Posterior cingulate gyrus (tissue), 11 donors: ENCODE measurements around the gene ALDH7A1.

Experiments used
- DNase-seq, 10 donors: peaks; one replicate each; pipeline versions ENCODE4 v3.0.0 to v3.0.0-alpha.2; 2020 to 2021; ENCODE audit warnings: mixed read lengths in 3 of 10
- intact Hi-C: fragments of 100-400 bp; cut with DNase I; formaldehyde crosslinking; loops from one replicate; pipeline ENCODE4 v1.15.1; 2023

Gene ALDH7A1

DNA sequence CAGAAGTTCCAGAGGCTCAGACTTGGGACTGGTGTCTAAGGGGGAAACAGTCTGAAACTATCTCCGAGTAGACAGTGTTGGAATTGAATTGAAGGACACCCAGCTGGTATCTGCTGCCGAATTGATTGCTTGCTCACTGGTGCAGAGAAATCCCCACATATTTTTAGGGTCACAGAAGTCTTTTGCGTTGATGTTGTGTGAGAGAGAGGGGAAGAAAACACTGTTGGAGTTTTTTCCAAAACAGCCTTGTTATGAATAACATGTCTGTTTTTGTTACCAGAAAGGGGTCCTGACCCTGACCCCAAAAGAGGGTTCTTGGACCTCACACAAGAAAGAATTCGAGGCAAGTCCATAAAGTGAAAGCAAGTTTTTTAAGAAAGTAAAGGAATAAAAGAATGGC lies 81.3 kb downstream of the ALDH7A1 start:
- DNase-seq, result no peak
- intact Hi-C loops, result no loop called here

DNA sequence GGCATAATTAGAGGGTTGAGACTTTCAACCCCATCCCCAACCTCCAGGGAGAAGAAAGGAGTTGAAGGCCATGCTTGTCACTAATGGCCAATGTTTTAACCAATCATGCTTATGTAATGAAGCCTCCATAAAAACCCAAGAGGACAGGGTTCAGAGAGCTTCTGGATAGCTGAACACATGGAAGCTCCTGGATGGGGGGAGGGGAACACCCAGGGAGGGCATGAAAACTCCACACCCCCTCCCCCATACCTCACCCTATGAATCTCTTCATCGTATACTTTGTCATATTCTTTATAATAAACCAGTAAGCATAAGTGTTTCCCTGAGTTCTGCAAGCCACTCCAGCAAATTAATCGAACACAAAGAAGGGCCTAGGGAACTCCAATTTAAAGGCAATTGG lies 81.7 kb downstream of the ALDH7A1 start:
- intact Hi-C loops, result no loop called here
- DNase-seq, result no peak

DNA sequence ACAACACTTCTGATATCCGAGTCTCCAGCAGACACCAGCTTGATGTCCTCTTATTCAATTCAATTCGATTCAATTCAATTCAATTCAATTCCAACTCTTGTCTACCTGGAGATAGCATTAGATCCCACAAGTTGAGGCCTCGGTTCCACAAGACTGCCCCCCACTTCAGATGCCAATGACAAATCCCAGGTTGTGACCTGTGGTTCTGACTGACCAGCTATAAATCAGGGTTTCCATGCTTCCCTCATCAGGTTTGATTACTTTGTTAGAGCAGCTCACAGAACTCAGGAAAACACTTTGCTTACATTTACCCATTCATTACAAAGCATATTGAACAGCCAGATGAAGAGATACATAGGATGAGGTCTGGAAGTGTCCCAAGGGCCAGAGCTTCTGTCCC lies 82.6 kb downstream of the ALDH7A1 start:
- intact Hi-C loops, result no loop called here
- DNase-seq, result no peak

DNA sequence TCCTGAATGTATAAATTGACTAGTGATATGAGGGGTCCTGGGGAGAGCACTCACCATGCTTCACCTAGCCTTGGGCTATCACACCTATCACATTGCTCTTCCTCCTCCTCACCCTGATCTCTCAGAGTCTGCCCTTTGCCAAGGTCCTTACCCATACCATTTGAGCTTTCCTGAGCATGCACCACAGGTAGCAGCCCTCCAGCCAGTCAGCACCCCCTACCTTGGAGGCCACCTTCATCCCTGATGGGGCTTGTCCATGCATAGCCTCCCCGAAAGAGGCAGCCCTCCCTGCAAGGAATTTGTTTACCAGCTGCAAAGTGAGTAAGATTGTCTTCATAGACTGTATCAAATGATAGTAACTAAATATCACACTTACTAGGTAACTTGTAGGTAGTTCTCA lies 83.1 kb downstream of the ALDH7A1 start:
- no peak for DNase-seq
- intact Hi-C loops, result no loop called here

DNA sequence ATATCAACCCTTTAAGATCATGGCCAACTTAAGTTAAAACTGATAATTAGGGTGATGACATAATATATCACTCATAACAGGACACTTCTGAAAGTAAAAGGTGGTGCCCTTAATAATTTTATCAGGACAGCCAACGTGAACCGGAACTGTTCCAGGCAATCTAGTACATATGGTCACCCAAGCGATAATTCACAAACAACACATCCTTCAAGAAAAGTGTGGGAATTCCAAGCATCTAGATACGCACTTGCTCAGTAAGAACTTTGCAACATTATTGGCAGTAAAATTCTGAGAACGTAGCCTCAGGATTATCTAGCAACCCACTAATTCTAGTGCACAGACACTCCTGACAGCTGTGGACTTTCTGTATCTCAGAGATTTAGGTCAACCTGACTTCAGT lies 85.7 kb downstream of the ALDH7A1 start:
- DNase-seq, result no peak
- intact Hi-C loops, result no loop called here

DNA sequence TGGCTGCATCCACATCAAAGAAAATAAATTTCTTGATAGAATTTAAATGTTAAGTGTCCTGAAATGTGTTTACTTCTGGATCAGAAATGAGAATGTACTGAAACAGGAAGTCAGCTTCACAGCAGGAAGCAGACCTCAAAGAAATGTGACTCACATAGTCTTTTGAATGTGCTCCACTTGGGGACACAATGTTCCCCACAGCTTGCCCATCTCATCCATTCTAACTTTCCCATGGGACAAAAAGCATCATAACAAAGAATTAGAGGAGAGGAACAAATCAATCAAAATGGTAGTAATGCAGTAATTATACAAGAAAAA lies 86.1 kb downstream of the ALDH7A1 start:
- no peak for DNase-seq
- intact Hi-C loops, result no loop called here

DNA sequence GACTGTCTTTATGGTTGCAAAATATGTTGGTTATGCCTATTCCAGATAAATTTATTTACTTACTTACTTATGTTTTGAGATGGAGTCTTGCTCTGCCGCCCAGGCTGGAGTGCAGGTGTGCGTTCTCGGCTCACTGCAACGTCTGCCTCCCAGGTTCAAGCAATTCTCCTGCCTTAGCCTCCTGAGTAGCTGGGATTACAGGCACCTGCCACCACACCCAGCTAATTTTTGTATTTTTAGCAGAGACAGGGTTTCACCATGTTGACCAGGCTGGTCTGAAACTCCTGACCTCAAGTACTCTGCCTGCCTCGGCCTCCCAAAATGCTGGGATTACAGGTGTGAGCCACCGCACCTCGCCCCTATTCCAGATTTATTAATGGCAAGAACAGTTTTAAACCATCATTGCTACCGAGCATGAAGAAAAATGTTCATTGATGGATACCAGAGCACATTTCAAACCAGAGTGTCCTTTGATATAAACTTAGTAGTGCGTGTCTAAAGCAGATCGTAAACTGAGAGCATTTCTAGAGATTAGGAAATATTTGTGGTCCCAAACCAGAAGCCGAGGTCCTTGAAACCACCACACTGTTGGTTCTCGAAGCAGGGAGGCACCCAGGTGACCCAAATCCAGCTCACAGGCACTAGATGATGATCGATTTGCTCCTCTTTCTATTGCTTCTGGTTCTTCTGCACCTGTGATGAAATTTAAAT lies 86.6 kb downstream of the ALDH7A1 start:
- intact Hi-C loops, result no loop called here
- DNase-seq, result no peak

DNA sequence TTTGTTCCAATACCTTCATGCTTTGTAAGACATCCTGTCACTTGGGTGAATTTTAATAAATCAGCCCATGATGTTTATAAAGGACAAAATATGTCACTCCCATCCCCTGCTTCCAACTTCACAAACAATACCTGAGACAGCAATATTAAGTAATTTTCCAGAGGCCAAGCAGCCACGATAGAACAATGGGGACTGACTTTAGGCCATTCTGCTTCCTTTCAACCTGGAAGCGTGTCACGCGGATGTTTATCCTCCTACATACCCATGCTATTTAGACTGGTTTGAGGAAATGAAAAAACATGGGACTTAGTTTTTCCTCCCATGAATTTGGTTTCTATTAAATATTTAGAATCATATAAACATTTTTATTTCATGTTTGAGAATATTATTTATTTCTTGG lies 88.9 kb downstream of the ALDH7A1 start:
- intact Hi-C loops, result no loop called here

DNA sequence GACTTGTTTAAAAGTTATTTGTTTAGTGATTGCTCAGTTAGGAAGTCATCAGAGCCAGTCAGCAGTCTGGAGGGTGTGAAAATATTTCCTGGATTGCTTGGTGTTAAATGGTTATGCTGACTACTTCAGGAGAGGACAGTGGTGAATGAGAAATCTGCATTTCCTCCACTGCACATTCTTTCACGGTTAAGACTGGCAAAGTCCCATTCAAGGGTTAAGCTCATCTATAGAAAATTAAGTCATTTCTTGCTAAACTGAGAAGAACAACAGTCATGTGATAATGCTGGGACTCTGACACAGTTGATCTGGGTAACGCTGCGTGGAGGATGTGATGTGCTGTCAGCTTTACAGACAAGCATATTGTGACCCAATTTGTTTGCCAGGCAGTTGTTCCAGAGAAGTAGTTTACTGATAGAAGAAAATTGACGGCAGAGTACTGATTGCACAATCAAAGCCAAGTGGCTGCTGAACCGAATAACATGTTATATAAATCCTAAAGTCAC lies 91.4 kb downstream of the ALDH7A1 start:
- intact Hi-C loops, result no loop called here
- peak in 1 of 10 donors; percentile 36 for DNase-seq

More for the DNA sequence above, 88.9 kb downstream of the ALDH7A1 start:
- DNase-seq, result no peak

DNA sequence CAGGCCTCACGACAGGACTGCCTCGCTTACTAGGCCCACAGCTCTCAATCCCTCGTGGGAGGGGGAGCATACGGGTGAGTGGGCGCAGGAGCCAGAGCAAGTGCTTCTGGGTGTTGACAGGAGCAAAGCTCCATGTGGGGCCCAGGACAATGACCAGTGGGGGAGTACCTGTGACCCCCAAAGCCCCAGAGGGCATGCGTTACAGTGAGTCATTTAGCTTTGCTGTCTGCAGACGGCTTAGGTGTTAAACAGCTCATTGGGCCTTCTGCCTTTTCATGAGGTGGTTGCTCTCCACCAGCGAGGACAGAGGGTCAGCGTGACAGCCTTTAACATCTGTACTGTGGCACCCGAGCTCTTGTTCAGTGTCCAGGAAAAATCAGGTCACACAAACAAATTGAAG lies 93.6 kb downstream of the ALDH7A1 start:
- no peak for DNase-seq
- intact Hi-C loops, result no loop called here

DNA sequence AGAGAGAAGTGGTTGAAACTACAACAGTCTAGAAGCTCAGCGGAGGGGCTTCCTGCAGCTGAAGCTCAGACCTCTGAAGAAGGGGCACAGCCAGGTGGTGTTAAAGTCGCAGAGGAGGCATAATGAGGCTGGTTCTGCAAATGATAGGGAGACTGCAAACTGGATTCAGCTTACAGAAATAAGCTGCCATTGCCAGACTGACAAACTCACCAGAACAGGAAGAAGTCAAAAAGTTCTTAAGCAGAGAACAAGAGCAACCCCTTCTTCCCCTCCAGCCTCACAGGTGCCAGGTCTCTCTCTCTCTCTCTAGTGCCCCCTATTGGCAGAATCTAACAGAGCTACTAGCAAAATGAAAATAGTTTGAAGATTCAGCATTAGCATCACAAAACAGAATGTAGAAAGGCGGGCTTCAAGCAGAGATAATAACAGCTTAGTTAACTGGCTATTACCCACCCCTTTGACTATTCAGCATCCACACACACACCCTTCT lies 95.1 kb downstream of the ALDH7A1 start:
- DNase-seq, result no peak
- intact Hi-C loops, result no loop called here

DNA sequence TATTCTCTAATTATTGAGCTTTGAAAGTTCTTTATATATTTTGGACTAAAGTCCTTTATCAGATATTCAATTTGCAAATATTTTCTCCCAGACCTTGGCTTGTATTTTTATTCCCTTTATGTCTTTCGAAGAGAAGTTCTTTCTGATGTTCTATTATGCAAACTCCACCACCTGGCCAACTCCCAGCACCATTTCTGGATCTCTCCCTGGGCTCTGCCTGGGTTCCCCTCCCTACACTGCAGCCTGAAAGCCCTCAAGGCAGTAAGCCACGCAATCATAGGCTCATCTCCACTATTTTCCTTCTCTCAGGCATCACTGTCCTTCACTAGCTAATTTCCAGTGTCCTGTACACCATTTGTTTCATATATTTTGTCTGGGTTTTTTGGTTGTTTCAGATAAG lies 95.7 kb downstream of the ALDH7A1 start:
- intact Hi-C loops, result no loop called here
- DNase-seq, result peak in 1 of 10 donors; percentile 26

DNA sequence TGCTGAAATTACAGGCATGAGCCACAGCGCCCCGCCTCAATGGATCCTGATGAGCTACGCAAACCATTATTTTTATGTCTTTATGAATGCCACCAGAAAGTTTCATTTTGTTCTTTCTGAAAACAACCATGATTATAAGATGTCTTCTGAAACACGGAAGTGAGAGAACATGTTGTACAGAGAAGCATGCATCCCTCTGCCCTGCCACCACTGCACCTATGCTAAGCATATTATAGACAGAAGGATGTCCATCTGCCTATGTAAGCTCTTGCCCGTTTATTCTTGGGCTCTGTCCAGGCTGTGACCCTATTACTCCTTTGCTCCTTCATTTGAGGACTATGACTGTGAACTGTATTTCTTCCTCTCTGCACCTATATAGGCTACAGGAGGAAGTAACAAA lies 97.5 kb downstream of the ALDH7A1 start:
- intact Hi-C loops, result no loop called here
- no peak for DNase-seq

DNA sequence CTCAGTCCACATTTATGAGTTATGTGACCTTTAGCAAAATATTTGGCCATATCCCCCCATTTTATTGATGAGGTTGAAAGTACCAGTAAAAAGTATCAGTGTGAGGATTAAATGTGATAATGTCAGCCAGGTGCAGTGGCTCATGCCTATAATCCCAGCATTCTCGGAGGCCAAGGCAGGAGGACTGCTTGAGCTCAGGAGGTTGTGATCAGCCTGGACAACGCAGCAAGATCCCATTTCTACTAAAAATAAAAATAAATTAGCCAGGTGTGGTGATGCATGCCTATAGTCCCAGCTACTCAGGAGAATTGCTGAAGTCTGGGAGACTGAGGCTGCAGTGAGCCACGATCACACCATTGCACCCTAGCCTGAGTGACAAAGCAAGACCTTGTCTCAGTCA lies 100.6 kb downstream of the ALDH7A1 start:
- intact Hi-C loops, result loop anchor here (5.0 kb wide), 1 partner anchor 142 kb away; no protein-coding TSS in a partner anchor
- no peak for DNase-seq

DNA sequence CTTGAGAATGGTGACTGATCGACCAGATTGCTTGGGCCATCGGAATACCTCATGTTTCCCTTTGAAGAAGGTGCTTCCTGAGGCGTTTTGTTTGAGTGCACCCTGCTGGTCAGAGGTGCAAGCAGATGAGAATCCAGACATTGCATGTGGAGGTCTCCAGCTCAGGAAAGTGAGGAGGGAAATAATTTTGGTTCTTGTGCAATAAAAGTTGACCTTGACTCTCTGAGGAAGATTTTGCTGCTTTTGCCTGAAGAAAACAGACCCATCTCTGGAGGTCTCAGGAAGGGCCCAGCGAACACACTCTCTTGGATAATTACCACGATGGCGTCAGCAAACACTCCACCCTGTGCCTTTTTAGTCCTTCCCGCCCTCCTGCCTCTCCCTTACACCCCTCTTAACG lies 102.1 kb downstream of the ALDH7A1 start:
- intact Hi-C loops, result loop anchor here (5.0 kb wide), 1 partner anchor 141 kb away; no protein-coding TSS in a partner anchor
- no peak for DNase-seq

DNA sequence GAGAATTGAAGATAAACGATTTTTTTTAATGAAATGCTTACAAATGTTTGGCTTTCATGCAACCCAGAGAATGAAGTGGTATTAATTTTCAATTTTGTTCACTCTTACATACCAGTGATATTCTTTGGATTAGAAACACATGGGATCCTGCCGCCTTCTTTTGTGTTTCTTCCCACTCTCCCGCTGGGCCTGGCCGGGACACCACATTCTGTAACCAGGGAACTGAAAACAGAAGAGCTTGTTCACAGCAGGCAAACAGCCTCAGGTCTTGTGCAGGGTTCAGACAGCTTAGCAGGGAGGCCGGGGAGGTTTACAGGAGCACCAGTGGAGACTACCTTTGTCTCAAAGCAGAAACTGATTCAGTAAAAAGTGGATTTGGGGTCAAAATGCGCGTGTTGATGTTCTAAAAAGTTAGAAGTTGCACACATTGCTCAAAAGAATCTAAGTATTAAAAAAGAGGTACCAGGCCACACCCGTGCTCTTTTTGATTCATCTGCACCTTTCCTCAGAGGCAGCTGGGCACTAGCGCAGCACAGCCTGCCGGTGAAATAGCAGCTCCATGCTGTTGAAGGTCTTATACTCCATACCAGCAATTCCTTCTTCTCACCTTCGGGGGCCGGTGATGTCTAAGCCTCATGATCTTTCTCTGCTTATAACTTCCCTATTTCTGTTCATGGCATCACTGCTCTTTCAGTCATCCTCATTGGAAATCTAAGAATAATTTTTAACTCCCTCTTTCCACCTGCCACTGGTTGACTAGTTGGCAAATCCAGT lies 104.7 kb downstream of the ALDH7A1 start:
- intact Hi-C loops, result loop anchor here (5.0 kb wide), 1 partner anchor 138 kb away; no protein-coding TSS in a partner anchor
- peak in 2 of 10 donors; percentile 26 to 43 for DNase-seq

DNA sequence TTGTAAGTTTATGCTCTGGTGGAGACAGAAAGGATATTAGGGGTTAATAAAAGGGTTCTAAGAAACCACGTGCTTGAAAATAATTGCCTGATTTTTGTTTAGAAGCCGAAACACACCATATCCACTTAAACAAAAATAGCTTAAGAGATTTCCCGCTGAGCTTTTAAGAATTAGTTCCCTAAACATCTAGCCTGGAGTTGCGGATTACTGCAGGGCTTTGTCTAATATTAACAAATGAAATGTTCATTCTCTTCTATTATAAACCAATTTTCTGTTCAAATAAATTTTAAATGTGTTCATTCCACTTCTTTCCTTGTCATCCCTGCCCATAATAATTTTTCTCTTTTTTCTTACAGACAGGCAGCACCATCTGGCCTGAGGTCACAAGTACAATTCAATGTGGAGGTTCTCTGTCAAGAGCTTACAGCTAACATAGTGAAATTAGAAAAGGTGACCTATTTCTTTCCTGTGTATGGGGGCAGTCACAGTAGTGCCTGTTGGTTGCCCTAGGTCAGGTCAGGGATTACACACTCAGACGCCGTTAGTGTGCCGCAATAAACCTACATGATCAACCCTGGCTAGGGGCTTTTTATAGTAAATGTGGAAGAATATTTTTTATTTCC lies 106.5 kb downstream of the ALDH7A1 start:
- intact Hi-C loops, result loop anchor here (10.0 kb wide), 1 partner anchor 64 kb away; the partner anchor contains the start of gene GRAMD2B
- no peak for DNase-seq

DNA sequence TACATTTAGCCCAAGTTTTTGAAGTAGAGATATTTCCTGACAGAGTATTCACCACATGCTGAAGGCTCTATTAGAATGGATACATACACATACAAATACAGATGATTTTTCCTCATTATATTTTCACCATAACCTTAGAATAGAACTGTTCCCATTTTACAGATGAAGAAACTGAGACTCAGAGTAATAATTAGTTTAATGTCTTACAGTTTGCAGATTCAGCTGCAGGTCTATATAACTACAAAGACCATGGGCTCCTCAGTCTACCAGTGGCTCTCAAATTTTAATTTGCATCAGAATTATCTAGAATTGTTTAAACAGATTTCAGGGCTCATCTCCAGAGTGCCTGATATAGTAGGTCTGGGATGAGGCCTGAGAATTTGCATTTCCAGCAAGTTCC lies 107.4 kb downstream of the ALDH7A1 start:
- no peak for DNase-seq
- intact Hi-C loops, result loop anchor here (10.0 kb wide), 1 partner anchor 63 kb away; the partner anchor contains the start of gene GRAMD2B

DNA sequence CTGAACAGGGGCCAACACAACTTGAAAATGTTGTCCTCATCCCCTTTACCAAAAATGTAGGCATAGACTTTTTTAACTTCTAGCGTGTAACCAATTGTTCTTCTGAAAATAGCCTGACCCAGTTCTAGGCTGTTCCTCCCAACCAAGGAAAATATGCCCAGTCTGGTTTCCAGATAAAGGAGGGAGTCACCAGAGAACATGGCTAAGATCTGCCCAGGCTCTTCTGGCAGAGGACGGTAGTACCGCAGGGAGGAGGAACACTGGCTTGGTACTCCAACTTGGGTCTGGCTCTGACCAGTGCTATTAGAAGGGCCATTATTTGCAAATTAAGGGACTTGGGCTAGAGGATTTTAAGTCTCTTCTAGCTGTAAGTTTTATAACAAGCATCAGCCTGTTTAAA lies 108.7 kb downstream of the ALDH7A1 start:
- intact Hi-C loops, result loop anchor here (10.0 kb wide), 1 partner anchor 62 kb away; the partner anchor contains the start of gene GRAMD2B
- DNase-seq, result peak in 2 of 10 donors; percentile 16 to 45

DNA sequence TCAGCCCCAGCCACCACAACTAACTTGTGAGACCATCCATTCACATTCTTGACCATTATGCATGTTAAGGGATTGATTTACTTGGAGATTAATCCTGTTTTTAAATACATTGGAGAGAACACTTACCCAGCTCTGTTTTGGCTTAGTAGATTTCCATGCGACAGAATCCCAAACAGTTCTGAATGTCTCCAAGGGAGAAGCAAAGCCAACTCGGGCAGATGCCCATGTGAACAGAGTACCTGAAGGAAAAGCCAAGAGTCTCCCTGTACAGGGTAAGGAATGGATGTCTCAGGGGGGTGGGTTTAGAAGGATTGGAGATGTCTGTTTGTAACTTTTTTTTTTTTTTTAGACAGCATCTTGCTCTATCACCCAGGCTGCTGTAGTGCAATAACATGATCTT lies 110.8 kb downstream of the ALDH7A1 start:
- DNase-seq, result peak in 1 of 10 donors; percentile 26
- intact Hi-C loops, result loop anchor here (10.0 kb wide), 1 partner anchor 59 kb away; the partner anchor contains the start of gene GRAMD2B

DNA sequence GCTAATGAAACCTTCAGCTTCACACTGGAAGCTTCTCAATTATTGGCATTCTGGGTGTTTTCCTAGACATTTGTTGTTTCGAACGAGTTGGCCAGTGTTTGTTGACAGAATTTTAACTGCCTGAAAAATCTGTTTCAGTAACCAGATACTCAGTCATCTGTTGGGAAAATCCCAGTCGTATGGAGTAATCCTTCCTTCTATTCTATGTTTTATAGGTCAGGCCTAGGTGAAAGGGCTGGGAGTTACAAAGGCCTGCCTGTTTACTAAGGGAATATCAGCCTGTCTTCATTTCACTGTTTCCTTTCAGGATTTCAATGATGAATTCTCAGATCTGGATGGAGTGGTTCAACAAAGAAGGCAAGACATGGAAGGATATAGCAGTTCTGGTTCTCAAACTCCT lies 111.9 kb downstream of the ALDH7A1 start:
- intact Hi-C loops, result loop anchor here (10.0 kb wide), 1 partner anchor 58 kb away; the partner anchor contains the start of gene GRAMD2B
- no peak for DNase-seq
